ENCODE data around the gene EHMT1. TPM values are rescaled to one million over a fixed set of nuclear protein-coding genes. Genes with fewer than 3 reads are reported as not detected.

Gene EHMT1
- total RNA-seq, 1 experiment from 2014 or later: 42.7 TPM

DNA sequence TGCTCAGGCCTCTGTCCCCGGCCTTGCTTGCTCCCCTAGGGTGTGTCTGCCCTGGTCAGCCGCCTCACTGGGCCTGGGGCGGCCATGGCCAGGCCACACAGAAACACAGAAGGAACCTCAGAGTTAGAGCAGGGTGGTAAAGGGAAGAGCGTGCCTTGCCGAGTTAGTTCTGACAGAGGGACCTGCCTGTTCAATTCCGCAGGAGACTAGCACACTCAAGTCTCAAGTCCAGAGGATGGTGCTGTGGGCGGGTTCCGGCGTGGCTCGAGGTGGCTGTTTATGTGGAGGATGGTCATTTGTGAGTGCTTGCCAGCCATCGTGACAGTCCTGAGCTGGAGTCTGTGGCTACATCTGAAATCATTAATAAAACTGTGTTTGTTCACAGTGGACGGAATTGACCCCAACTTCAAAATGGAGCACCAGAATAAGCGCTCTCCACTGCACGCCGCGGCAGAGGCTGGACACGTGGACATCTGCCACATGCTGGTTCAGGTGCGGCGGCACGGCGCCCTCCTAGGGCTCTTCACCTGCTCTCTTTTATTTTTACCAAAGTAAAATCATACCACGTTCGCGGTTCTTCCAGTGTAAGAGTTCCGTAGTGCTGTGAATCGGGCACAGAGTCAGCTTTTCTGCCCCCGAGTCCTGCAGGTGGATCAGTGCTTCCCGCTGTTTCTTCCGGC is 163.2 kb downstream of the EHMT1 start:
- DNase-seq (ENCODE audit: low read depth): no peak

DNA sequence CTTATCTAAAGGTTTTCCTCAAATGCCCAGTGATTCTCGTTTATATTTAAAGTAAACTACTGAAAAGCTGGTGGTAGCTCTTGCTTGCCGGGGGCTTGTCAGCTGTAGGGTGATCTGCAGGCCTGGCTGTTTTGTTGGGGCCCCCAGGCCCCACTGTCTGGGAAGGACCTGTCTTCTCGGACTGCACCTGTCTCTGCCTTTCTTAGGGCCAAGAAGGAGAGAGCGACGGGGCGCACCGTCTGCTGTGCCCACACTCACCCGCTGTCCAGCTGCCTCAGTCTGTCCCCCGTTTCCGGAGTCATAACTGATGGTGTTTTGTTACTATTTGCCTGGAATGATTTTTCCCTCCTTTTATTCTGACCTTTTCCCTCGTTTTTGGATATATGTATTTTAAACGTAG is 164.7 kb downstream of the EHMT1 start:
- DNase-seq (ENCODE audit: low read depth): no peak

DNA sequence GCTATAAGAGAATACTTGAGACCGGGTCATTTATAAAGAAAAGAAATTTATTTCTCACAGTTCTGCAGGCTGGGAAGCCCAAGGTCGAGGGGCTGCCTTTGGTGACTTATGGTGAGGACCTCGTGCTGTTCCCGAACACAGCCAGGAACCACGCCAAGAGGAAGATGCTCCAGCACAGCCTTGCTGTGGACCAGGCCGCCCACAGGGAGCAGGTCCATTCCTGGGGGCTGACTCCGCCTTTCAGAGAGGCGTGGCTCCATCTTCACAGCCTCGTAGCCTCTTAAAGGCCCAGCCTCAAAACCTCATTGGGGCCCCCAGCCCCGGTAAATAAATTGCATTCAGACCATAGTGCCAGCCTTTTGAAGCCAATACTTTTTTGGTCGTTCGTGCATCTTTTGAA is 165.2 kb downstream of the EHMT1 start:
- no peak for DNase-seq (ENCODE audit: low read depth)

DNA sequence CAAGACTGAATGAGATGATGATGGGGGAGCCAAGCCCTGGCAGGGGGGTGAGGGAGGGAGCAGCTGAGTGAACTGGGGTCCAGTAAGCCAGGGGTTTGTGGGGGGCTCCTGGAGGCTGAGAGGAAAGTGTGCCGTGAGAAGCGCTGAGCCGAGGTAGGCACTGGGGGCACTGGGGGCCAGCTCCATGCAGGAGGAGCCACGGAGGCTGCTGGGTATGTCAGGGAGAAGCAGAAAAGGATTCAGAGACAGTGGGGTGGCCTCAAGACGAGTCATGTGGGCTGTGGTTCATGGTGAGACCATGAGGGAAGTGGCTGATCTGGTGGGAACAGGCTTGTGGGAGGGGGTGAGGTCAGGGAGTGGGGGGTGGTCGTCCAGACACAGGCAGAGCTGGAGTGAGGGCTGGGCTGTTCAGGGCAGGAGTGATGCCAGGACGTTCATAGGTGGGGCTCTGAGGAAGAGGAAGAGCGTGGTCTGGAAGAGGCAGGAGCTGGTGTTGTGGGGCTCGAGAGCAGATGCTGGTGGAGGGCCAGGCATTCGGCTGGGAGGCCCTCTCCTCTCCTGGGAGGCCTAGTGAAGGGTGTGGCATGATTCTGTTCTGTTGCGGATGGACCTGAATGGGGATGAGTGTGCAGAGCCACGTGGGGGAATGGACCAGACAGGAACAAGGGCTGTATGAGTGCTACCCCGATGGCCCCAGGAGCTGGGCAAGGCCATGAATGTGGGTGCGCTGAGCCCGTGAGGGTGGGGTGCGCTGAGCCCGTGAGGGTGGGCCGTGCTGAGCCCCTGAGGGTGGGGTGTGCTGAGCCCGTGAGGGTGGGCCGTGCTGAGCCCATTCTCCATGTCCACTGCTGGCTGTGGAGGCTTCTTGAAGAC is 166.1 kb downstream of the EHMT1 start:
- DNase-seq (ENCODE audit: low read depth): no peak

DNA sequence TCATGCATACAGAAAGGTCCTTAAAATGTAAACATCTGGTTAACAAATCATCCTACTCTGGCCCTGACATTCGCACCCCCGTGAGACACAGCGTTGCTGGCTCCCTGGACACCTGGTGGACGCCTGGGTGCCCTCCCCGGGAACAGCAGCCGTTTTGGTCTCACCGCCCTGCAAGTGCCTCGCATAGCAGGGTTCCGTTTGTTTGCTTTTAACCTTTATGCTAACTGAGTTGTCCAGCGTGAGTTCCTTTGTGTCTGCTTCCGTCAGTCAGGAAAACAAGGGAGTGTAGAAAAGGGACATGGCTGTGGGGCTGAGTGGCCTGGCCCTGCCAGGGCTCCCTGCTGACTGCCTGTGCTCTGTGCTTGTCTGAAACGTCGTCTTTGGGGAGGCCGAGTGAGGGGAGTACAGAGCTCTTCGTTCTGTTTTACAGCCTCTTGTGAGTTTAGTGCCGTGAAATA is 166.9 kb downstream of the EHMT1 start:
- DNase-seq (ENCODE audit: low read depth): no peak

DNA sequence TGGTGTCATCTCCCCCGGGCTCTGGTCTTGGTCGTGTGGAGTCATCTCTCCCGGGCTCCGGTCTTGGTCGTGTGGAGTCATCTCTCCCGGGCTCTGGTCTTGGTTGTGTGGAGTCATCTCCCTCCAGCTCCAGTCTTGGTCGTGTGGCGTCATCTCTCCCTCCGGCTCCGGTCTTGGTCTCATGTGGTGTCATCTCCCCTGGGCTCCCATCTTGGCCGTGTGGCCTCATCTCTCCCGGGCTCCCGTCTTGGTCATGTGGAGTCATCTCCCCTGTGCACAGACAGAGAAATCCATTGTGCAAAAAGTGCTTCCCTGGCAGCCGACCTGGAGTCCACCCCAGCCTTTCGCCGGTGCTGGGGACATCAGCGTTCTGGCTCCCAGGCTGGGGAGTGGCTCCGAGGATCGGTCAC is 167.7 kb downstream of the EHMT1 start:
- no peak for DNase-seq (ENCODE audit: low read depth)

DNA sequence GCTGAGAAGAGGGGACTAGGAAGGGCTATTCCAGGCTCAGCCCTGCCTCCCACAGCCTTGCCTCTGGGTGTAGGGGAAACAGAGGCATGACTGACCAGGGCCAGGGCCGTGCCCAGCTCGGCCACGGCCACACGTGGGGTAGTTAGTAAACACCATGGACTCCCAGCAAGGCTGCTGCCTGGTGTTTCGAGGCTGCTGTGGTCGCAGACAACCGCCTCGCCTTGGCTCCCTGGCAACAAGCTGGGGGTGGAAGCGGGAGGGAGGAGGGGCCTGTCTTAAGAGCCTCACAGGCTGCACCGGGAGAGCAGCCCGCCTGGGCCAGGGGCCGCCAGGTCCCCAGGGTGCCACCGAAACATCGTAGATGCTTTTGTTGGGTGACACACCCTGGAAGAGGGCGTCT is 168.6 kb downstream of the EHMT1 start:
- DNase-seq (ENCODE audit: low read depth): no peak

DNA sequence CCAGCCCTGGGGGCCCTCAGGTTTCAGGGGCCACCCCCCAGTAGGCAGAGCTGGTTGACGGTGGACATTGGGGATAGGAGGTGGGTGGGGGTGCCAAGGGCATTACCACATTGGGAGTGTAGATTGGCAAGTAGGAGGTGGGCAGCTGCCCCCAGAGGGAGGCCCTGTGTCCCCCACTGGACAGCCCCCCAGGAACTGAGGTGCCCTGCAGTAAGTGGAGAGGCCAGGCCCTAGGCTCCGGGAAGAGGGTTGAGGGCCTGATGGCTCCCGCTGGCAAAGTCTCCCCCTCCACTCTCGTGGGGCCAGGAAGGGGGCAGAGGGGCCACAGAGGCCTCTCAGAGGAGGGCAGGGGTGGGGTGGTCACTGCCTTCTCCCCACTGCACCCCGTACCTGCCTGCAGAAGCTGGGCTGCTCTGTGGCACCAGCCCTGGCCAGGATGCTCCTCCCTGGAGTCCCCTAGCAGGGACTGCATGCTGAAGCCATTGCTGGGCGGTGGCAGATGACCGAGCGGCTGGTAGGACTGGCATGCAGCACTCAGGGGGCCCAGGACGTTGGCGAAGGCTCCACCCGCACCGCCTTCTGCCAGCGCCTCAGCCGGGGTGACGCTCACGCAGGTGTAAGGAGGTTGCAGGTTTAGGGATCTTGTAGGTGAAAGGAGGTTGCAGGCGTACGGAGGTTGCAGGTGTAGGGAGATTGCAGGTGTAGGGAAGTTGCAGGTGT is 169.1 kb downstream of the EHMT1 start:
- no peak for DNase-seq (ENCODE audit: low read depth)

DNA sequence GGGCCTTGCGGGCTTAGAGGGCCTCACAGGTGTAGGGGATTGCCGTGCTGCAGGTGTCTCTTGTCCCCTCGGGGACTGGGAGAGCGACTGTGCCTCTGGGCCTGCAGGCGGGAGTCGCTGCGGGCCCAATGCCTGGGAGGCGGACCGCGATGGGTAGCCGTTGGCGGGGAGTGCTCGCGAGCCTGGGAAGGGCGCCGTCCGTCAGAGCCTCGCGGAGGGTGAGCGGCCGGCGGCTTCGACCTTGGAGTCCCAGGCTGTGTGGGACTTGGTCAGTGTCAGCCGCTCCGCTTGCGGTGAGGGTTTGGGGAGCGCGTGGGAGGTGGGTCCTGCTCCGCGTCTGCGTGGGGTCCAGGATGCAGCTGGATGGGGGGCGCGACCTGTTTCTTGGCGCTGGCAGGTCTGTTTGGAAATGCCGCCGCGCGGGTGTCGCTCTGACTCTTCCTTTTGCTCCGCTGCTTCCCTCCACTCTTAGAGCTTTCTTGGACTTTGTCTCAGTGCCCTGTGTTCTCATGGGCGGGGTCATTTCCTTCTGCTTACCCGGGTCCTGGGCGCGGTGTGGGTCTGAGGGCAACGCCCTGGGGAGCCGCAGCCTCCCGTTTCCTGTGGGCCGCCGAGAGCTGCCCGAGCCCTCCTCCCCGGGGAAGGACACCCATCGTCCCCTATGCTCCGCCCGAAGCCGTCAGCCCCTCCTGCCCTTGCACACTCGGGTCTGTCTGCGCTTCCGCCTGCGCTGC is 169.9 kb downstream of the EHMT1 start:
- no peak for DNase-seq (ENCODE audit: low read depth)

DNA sequence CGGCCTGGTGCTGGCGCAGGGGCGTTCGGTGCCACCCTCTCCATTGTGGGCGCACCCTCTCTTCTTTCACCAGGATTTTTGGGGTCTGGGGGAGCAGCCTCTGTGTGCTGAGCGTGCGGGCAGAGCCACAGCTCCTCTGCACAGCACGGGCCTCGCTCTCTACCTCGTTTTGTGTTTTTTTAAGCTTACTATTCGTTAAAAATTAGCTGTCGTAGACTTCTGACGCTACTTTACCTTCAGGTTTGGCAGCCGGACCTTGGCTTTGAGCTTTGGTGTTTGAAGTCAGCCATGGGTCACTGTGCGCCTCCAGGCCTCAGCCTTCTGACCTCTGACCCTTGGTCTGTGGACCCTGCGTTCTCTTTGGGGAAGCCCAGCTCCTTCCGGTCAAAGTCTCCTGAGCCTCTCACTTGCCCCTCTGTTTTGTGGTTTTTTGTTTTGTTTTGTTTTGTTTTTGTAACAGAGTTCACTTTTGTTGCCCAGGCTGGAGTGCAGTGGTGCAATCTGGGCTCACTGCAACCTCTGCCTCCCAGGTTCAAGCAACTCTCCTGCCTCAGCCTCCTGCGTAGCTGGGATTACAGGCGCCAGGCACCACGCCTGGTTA is 170.6 kb downstream of the EHMT1 start:
- no peak for DNase-seq (ENCODE audit: low read depth)

DNA sequence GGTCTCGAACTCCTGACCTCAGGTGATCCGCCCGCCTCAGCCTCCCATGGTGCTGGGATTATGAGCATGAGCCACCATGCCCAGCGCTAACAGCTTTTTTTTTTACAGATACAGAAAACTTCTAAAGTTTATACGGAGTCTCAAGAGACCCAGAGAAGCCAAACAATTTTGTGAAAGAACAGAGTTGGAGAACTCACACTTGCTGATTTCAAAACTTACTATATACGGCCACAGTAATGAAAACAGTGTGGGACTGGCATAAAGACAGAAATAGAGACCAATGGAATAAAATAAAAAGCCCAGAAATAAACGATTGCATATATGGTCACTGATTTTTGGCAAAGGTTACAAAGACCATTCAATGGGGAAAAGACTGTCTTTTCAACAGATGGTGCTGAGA is 173.1 kb downstream of the EHMT1 start:
- no peak for DNase-seq (ENCODE audit: low read depth)

DNA sequence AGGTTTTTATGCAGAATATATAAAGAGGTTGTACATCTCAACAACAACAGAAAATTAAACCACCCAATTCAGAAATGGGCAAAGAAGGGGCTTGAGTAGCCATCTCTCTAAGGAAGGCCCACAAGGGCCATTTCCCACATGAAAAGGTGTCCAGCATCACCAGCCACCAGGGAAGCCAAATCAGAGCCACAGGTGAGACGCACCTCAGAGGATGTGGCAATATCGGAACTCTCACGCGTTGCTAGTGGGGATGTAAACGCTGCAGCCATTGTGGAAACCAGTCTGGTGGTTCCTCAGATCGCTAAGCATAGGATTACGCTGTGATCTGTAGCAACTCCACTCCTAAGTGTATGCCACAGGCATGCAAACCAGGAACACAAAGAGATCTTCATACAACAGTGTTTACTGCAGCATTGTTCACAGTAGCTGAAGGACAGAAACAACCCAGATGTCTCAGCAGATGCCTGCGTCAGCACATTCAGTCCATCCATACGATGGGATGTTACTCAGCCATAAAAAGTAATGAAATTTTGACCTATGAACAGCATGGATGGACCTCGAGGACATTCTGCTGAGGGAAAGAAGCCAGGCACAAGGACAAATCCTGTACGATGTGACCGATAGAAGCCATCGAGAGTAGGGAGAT is 174.5 kb downstream of the EHMT1 start:
- DNase-seq (ENCODE audit: low read depth): no peak

DNA sequence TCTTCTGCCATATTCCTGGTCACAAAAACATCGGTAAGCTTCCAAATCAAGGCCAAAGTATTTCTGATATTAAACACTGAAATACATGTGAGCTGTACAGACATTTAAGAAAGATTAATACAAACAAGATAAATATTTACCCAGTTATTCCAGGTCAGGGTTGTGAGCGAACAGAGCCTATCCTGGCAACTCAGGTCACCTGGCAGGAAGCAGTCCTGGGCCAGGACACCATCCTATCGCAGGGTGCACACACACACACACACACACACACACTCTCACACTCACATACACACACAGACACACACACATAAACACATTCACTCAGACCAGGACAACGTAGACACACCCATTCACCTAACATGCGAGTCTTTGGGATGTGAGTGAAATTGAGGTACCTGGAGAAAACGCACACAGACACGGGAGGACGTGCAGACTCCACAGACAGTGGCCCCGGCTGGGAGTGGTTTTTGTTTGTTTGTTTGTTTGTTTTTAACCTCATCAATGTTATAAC is 176.4 kb downstream of the EHMT1 start:
- no peak for DNase-seq (ENCODE audit: low read depth)

DNA sequence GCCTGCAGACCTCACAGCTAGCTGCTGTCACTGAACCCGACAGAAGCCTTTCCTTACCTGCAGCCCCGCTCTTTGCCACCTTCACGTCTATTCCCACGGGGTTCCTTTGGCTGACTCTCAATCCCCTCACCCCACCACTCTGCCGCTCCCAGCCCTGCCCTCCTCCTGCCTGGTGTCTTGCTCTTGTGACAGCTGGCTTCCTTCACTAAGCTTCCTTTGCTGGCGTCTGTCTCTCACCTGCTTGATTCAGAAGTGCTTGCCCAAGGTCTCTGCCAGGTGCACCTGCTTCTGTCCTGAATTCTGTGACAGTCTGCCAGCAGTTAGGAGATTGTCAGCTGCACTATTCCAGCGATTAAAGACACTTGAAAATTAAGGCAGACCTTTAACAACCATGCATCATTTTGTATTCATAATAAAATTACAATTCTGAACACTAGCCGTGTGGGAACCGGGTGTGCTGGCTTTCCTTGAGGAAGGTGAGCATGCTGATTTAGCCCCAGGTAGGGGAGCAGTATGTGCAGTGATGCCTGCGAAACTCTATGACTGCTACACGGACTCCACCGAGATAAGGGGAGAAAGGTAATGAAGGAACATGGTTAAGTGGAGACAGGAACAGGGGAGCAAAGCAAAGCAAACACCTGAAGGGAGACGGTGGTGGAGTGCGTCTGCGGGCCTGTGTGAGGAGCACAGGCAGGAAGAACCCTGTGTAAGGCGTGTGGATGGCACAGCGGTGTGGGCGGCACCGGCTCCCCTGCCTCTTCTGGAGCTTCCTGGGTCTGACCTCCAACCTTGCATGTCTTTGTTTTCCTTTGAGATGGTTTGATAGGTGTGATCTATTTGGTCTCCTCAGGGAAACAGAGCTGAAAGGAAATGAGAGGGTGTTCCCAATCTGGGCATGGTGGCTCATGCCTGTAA is 178.7 kb downstream of the EHMT1 start:
- DNase-seq (ENCODE audit: low read depth): no peak

DNA sequence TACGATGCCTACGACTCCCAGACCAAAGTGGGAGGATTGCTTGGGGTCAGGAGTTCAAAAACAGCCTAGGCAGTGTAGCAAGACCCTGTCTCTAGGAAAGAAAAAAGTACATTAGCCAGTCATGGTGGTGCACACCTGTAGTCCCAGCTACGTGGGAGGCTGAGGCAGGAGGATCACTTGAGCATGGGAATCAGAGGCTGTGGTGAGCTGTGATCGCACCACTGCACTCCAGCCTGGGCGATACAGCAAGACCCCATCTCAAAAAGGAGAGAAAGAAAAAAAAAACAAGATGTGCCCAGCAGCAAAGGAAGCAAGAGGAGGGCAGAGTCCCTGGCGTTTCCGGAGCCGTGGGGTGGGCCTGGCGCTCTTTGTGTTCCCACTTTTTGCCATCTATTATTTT is 179.3 kb downstream of the EHMT1 start:
- no peak for DNase-seq (ENCODE audit: low read depth)

DNA sequence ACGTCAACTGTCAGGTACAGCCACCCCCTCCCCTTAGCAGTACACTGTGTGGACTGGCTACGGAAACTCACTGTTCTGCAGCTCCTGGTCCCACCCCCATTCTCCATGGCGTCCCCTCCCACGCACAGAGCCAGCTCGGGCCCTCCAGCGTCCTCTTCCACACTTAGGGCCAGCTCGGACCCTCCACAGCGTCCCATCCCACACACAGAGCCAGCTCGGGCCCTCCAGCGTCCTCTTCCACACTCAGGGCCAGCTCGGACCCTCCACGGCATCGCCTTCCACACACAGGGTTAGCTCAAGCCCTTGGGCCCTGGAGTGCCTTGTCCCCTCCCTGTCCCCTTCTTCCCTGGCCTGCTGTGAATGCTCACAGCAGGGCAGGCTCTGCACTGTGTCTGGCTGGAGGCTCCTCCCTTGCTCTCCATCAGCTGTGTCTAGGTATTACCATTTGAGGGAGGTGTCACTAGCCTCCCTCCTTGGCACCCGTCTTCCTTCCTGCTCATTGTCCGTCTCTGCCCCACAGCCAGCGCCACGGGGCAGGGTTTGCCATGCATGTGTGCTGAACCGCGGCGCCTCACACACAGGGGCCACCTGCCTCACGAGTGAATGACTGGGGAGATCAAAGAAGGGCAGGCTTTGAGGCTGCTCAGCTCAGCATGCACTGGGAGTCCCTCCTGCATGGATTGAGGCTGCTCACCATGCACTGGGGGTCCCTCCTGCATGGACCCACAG is 180.3 kb downstream of the EHMT1 start:
- DNase-seq (ENCODE audit: low read depth): no peak

DNA sequence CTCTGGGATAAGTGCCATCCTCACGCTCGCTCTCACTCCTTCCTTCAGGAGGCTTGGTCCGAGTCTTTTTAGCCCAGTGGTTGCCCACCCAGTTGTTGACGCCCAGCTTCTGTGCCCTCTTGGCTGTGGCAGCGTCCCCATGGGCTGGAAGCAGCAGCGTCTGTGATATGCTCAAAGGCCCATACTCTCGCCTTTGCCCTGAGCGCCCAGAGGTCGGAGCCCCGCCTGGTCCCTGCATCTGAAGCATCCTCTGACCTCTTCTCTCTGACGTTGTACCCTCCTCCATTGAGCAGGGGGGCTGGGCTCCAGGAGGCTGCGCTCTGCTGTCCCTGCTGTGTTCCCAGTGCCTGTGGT is 180.8 kb downstream of the EHMT1 start:
- no peak for DNase-seq (ENCODE audit: low read depth)

DNA sequence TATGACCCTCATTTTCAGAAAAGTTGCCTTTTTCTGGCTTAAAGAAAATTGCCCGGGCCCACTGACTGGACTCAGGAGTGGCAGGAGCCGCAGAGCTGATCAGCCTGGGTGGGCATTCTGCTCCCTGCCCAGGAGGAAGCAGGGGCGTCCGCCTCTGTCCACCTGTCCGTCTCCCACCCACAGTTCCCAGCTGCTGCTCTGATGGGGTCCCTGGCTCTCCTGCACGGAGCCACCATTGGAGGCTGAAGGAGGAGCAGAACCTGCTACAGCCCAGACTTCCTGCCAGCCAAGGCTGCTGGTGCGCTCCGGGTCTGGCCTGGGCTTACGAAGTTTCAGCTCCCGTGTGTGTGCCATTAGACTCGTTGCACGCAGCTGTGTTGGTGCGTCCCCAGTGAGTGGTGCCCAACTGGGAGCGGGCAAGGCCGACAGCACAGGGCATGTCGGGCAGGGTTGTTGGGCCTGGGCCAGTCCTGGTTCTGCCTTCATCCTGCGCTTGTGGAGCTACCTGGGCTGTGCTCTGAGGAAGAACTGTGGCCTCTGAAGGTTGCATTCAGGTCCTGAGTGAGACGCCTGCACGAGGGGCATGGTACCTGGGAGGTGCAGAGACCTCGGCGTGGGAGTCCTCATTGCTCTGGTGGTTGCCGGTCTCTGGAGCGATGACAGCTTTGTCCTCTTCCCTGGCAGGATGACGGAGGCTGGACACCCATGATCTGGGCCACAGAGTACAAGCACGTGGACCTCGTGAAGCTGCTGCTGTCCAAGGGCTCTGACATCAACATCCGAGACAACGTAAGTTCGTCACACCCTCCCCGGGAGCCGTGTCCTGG is 181.6 kb downstream of the EHMT1 start:
- DNase-seq (ENCODE audit: low read depth): no peak

Data from HT1080 (cell line).